Muscle layer of duodenum (tissue), 2 donors: ENCODE results near the gene KNL1.

Experiments
- H3K27ac ChIP-seq: one replicate; pipeline ENCODE4 v1.7.0; 2013; ENCODE audit warnings: mild to moderate bottlenecking, low read length
- H3K27me3 ChIP-seq: one replicate; pipeline ENCODE4 v1.7.0; 2013; ENCODE audit warnings: low read depth, mild to moderate bottlenecking, control low read depth, low read length
- H3K36me3 ChIP-seq, 2 donors: one replicate each; pipeline ENCODE4 v1.7.0; 2013; ENCODE audit warnings: low read length in 2 of 2, control low read depth in 1 of 2, mild to moderate bottlenecking in 1 of 2; ENCODE audit not compliant: insufficient read depth in 2 of 2, control insufficient read depth in 1 of 2
- H3K4me1 ChIP-seq, 2 donors: one replicate each; pipeline ENCODE4 v1.7.0; 2013; ENCODE audit warnings: low read length in 2 of 2, mild to moderate bottlenecking in 2 of 2, control low read depth in 1 of 2, moderate library complexity in 1 of 2; ENCODE audit not compliant: insufficient read depth in 2 of 2, control insufficient read depth in 1 of 2
- H3K4me3 ChIP-seq, 2 donors: one replicate each; pipeline ENCODE4 v1.7.0; 2013; ENCODE audit warnings: low read length in 2 of 2, low read depth in 1 of 2, mild to moderate bottlenecking in 1 of 2
- H3K9me3 ChIP-seq, 2 donors: one replicate each; pipeline ENCODE4 v1.7.0; 2013; ENCODE audit warnings: low read length in 2 of 2, control low read depth in 1 of 2, mild to moderate bottlenecking in 1 of 2; ENCODE audit not compliant: control insufficient read depth in 1 of 2
- donor health status: healthy.

KNL1 gene

GRCh38 chr15:40697916-40698315 lies 103.9 kb downstream of the KNL1 start:
- H3K4me1 ChIP-seq = peaks cover 3 to 6% of the 10 kb centered on the region in 2 donors
- no peaks in the 10 kb centered on the region for H3K27me3 ChIP-seq
- no peaks in the 10 kb centered on the region for H3K9me3 ChIP-seq
- H3K4me3 ChIP-seq = no peak overlapping the region
- H3K27ac ChIP-seq = no peak overlapping the region
- peaks cover 0 to 4% of the 10 kb centered on the region in 2 donors for H3K36me3 ChIP-seq

DNA sequence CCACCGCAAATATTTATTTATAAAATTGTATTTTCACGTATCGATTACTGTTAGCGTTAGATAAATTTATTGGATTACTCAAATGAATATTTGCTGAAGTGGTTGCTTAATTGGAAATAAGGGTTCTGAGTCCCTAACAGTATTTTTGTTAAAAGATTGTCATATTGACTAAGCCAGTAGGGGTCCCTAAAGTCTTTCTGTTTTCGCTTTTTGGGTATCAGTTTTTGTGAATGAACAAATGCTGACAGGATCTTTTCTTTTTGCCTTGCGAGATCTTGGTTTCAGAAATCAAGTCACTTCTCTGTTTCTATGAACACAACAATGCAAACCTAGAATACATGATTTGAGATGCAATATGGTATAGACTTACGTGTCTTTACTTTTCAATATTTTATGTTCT lies 108.0 kb downstream of the KNL1 start:
- no peaks in the 10 kb centered on the region for H3K4me1 ChIP-seq
- no peaks in the 10 kb centered on the region for H3K9me3 ChIP-seq
- H3K27ac ChIP-seq = no peak overlapping the region
- H3K4me3 ChIP-seq = no peak overlapping the region
- no peaks in the 10 kb centered on the region for H3K27me3 ChIP-seq
- no peaks in the 10 kb centered on the region for H3K36me3 ChIP-seq

DNA sequence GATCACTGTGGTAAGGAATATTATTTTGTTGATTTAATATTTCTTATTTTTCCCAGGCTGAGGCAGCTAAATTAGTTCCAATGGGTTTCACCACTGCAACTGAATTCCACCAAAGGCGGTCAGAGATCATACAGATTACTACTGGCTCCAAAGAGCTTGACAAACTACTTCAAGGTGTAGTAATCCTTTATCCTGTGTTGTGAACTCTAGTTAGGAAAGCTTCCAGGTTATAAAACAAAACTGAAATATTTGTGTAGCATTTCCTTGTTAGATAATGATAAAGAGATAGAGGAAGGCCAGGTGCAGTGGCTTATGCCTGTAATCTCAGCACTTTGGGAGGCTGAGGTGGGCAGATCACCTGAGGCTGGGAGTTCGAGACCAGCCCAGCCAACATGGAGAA lies 112.1 kb downstream of the KNL1 start:
- H3K36me3 ChIP-seq = no peaks in the 10 kb centered on the region

More for the DNA sequence above, 112.1 kb downstream of the KNL1 start:
- no peak overlapping the region for H3K4me3 ChIP-seq
- H3K27me3 ChIP-seq = no peaks in the 10 kb centered on the region
- no peaks in the 10 kb centered on the region for H3K4me1 ChIP-seq
- H3K27ac ChIP-seq = no peak overlapping the region
- H3K9me3 ChIP-seq = no peaks in the 10 kb centered on the region
